Astrocyte of the cerebellum (primary cell): ENCODE data around the gene CARD11.

Experiments used
- DNase-seq: peaks from one replicate; pipeline ENCODE4 v3.0.0-alpha.2; 2011; ENCODE audit warnings: low read depth
- H3K4me3 ChIP-seq: 2 replicates; pipeline ENCODE4 v1.5.1; 2011; ENCODE audit warnings: mild to moderate bottlenecking, low read depth, low read length, moderate library complexity
- in situ Hi-C: cut with HindIII; loops from 2 replicates; pipeline ENCODE4 v1.10.0; 2017; ENCODE audit warnings: low sequenced_read_pairs
- TF ChIP-seq, protein P1 (sequence below): IDR thresholded peaks from 2 replicates; pipeline ENCODE4 v1.5.1; 2012; ENCODE audit warnings: low read length, low read depth, moderate library complexity, mild to moderate bottlenecking; ENCODE audit errors: missing control alignments

The CARD11 gene

DNA sequence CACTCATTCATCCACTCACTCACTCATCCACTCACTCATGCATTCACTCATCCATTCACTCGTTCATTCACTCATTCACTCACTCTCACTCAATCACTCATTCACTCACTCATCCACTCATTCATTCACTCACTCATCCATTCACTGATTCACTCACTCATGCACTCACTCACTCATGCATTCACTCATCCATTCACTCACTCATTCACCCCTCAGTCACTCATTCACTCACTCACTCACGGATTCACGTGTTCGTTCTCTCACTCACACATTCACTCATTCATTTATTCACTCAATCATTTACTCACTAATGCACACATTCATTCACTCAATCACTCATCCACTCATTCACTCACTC lies 73.4 kb downstream of the CARD11 start:
- in situ Hi-C loops, result no loop called here
- TF ChIP-seq, protein P1, sequence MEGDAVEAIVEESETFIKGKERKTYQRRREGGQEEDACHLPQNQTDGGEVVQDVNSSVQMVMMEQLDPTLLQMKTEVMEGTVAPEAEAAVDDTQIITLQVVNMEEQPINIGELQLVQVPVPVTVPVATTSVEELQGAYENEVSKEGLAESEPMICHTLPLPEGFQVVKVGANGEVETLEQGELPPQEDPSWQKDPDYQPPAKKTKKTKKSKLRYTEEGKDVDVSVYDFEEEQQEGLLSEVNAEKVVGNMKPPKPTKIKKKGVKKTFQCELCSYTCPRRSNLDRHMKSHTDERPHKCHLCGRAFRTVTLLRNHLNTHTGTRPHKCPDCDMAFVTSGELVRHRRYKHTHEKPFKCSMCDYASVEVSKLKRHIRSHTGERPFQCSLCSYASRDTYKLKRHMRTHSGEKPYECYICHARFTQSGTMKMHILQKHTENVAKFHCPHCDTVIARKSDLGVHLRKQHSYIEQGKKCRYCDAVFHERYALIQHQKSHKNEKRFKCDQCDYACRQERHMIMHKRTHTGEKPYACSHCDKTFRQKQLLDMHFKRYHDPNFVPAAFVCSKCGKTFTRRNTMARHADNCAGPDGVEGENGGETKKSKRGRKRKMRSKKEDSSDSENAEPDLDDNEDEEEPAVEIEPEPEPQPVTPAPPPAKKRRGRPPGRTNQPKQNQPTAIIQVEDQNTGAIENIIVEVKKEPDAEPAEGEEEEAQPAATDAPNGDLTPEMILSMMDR, result no peak
- no peak for DNase-seq
- H3K4me3 ChIP-seq, result no peak overlapping the region

DNA sequence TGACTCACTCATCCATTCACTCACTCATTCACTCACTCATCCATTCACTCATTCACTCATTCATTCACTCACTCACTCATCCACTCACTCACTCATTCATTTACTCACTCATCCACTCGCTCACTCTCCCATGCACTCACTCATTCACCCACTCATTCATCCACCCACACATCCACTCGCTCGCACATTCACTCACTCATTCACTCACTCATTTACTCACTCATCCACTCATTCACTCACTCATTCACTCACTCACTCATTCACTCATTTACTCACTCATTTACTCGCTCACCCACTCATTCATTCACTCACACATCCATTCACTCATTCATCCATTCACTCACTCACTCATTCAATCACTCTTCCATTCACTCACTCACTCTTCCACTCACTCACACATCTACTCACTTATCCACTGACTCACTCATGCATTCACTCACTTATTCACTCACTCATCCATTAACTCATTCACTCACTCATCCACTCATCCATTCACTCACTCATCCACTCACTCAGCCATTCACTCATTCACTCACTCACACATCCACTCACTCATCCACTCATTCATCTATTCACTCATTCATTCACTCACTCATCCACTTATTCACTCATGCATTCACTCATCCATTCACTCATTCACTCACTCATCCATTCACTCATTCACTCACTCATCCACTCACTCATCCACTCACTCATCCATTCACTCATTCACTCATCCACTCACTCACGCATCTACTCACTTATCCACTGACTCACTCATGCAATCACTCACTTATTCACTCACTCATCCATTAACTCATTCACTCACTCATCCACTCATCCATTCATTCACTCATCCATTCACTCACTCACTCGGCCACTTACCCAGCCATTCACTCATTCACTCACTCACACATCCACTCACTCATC lies 74.0 kb downstream of the CARD11 start:
- no peak for DNase-seq
- no peak overlapping the region for H3K4me3 ChIP-seq
- in situ Hi-C loops, result no loop called here
- TF ChIP-seq, protein P1, result no peak

DNA sequence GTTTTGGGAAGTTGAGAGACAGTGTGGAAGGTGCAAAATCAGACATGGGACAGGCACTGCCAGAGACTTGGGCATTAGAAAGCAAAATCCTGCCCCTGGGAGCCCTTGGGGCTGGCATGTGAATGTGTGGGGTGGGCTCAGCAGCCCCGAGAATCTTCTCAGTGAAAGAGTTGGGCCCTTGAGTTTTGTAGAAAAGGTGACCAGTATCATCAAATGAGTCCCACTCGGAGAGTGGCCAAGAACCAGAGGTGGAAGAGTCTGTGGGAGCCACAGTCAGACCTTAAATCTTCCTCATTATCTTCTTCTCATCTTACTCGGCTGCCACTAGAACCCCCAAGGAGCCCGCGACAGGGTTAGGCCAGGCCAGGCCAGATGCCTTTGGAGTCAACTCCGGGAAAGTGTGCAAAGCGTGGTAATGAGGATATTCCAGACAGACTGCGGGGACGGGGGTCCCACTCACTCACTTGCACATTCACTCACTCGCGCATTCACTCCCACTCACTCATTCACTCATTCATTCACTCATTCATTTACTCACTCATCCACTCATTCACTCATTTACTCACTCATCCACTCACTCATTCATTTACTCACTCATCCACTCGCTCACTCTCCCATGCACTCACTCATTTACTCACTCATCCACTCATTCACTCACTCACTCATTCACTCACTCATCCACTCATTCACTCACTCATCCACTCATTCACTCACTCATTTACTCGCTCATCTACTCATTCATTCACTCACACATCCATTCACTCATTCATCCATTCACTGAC lies 74.9 kb downstream of the CARD11 start:
- in situ Hi-C loops, result no loop called here
- H3K4me3 ChIP-seq, result no peak overlapping the region
- DNase-seq, result no peak
- TF ChIP-seq, protein P1, result no peak

DNA sequence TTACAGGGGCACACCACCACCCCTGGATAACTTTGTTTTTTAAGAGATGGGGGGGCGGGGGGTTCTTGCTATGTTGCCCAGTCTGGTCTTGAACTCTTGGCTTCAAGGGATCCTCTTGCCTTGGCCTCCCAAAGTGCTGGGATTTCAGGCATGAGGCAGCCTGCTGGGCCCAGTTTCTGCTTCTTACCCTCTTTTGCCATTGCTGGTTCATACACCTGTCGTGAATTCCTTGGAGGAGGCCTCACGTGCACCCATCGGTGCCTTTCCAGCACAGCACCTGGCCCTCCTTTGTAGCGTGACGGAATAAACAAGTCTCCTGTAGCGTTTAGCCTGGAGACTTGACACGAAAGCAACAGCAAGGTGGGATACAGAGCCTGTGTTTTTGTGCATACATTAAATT lies 75.5 kb downstream of the CARD11 start:
- no peak overlapping the region for H3K4me3 ChIP-seq
- in situ Hi-C loops, result no loop called here
- no peak for DNase-seq
- TF ChIP-seq, protein P1, result no peak

DNA sequence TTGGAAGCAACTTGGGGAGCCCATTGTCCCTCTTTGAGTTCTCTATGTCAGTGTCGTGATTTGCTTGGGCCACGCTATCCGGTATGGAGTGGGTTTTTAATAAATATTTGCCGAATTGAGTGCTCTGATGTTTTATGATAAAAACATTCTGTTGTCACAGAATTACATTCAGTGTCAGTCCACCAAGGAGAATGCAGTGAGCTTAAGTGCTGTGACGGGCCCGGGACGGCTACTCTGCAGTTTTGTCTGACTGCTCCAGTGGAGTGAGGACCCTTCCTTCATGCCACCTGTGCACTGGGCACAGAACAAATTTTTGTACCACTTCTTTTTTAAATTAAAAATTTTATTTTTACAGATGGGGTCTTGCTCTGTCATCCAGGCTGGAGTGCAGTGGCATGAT lies 76.0 kb downstream of the CARD11 start:
- TF ChIP-seq, protein P1, result no peak
- in situ Hi-C loops, result no loop called here
- no peak overlapping the region for H3K4me3 ChIP-seq
- DNase-seq, result no peak

DNA sequence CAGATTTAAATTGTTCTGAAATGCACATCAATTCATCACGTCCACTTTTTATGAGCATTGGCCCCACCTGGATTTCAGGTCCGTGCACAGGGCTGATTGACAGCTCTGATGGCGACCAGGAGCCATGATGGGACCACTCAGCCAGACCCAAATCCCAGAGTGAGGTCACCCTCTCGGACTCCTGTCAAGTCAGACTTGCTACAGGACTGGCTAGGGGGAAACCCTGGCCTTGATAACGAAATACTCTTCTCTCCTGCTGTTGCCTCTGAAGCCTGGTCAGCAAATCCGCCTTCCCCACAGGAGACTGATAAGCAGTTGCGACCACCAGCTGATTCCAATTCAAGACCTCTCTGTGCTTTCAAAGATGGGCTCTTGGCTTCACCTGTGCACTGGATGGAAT lies 76.4 kb downstream of the CARD11 start:
- in situ Hi-C loops, result no loop called here
- TF ChIP-seq, protein P1, result no peak
- no peak overlapping the region for H3K4me3 ChIP-seq
- no peak for DNase-seq
